OCI-LY7 (cell line): ENCODE results near the gene EPHA10. TPM values are rescaled to one million over a fixed set of nuclear protein-coding genes. Genes with fewer than 3 reads are reported as not detected.

Source experiments
- BruUV-seq: library from RNA; stranded (reverse); fragments of 400-500 nt; replicated peaks from 2 replicates; lab custom pipeline; 2021; lab: Mats Ljungman, UMichigan
- CTCF ChIA-PET: fragments of 300-600 bp; sonication (Branson Sonifier 250); formaldehyde crosslinking; loops from one replicate; lab custom pipeline; 2022; ENCODE audit warnings: antibody characterized with exemption; ENCODE audit not compliant: unreplicated experiment; lab: Charles Lee
- POLR2A ChIA-PET: fragments of 300-600 bp; sonication (Branson Sonifier 250); formaldehyde crosslinking; loops from one replicate; lab custom pipeline; 2022; ENCODE audit warnings: antibody characterized with exemption; lab: Charles Lee
- DNase-seq: peaks from one replicate; pipeline ENCODE4 v3.0.0-alpha.2; 2015; ENCODE audit warnings: low spot score
- H2AFZ ChIP-seq: fragments of 200-600 bp; sonication (generic), shearing (Covaris generic); 2 replicates; pipeline ENCODE4 v1.6.1; 2014; ENCODE audit warnings: mild to moderate bottlenecking, antibody characterized with exemption, low read length, moderate library complexity
- H3K27ac ChIP-seq: fragments of 200-600 bp; sonication (generic); 2 replicates; pipeline ENCODE4 v1.5.1; 2014; ENCODE audit warnings: mixed run types, low read depth, mild to moderate bottlenecking, moderate library complexity, low read length, inconsistent platforms; ENCODE audit not compliant: poor library complexity, severe bottlenecking
- H3K36me3 ChIP-seq: fragments of 200-600 bp; sonication (generic); 2 replicates; pipeline ENCODE4 v1.6.1; 2014; ENCODE audit warnings: mild to moderate bottlenecking, antibody characterized with exemption, low read length, moderate library complexity, mixed read lengths; ENCODE audit not compliant: insufficient read depth
- H3K4me1 ChIP-seq: fragments of 200-600 bp; sonication (generic); 2 replicates; pipeline ENCODE4 v1.5.1; 2014; ENCODE audit warnings: mild to moderate bottlenecking, low read length; ENCODE audit not compliant: insufficient read depth, poor library complexity, severe bottlenecking
- H3K4me2 ChIP-seq: fragments of 200-600 bp; sonication (generic); 2 replicates; pipeline ENCODE4 v1.6.1; 2014; ENCODE audit warnings: mild to moderate bottlenecking, low read length
- H3K4me3 ChIP-seq: fragments of 200-600 bp; sonication (generic); 2 replicates; pipeline ENCODE4 v1.5.1; 2014; ENCODE audit warnings: mild to moderate bottlenecking, low read depth, low read length; ENCODE audit not compliant: poor library complexity, severe bottlenecking
- H3K79me2 ChIP-seq: fragments of 200-600 bp; sonication (generic); 2 replicates; pipeline ENCODE4 v1.6.1; 2016; ENCODE audit warnings: low read depth, mild to moderate bottlenecking, low read length, moderate library complexity, mixed read lengths; ENCODE audit not compliant: insufficient read depth
- H3K9me2 ChIP-seq: fragments of 200-600 bp; sonication (generic); 2 replicates; pipeline ENCODE4 v1.6.1; 2016; ENCODE audit warnings: mild to moderate bottlenecking, low read length, mixed read lengths; ENCODE audit not compliant: insufficient read depth
- H3K9me3 ChIP-seq: fragments of 200-600 bp; sonication (generic); 2 replicates; pipeline ENCODE4 v1.6.1; 2014; ENCODE audit warnings: mild to moderate bottlenecking, mixed run types, low read length, mixed read lengths
- H4K20me1 ChIP-seq: fragments of 200-600 bp; sonication (generic); 2 replicates; pipeline ENCODE4 v1.6.1; 2014; ENCODE audit warnings: mild to moderate bottlenecking, antibody characterized with exemption, low read length, moderate library complexity, mixed read lengths; ENCODE audit not compliant: insufficient read depth
- CTCF ChIP-seq: fragments of 200-600 bp; sonication (generic); conservative IDR thresholded peaks from 2 replicates; pipeline ENCODE4 v1.5.1; 2014; ENCODE audit warnings: mild to moderate bottlenecking, antibody characterized with exemption, low read length, moderate library complexity, mixed read lengths
- EZH2phosphoT487 ChIP-seq: fragments of 200-600 bp; sonication (generic); IDR thresholded peaks from 2 replicates; pipeline ENCODE4 v1.6.1; 2018; ENCODE audit warnings: low read depth, borderline replicate concordance, mild to moderate bottlenecking, mixed run types, antibody characterized with exemption, low read length, moderate library complexity, mixed read lengths
- intact Hi-C: fragments of 100-400 bp; cut with micrococcal nuclease; formaldehyde crosslinking; loops from one replicate; pipeline ENCODE4 v1.10.0; 2022; ENCODE audit not compliant: unreplicated experiment
- total RNA-seq, 2 experiments: library from RNA; depleted of rRNA in 1 of 2; stranded (reverse); fragments of >200 nt in 1 of 2; shearing (Covaris generic) in 1 of 2; gene quantifications; 2 replicates each; pipeline ENCODE4 v1.2.3, GENCODE V29; 2014 to 2022

The EPHA10 gene
- total RNA-seq, 2 experiments from 2014 or later, result not detected

DNA sequence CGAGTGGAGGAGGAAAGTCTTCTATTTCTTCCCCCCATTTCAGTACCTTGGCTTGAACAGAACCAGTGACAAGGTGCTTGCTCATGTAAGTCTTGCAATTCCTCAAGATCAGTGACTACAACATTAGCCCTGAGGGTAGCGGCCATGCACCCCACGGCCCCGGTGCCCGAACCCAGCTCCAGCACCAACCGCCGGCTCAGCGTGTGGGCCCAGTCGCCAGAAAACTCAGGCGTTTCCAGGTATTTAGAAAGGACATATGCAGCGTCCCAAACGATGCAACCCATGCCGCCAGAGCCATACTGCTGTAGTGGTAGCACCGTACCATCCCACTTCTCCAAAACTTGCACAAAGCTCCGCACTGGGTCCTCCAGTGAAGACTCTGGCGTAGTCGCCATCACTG is 17.6 kb upstream of the EPHA10 start:
- DNase-seq, result no peak
- Histone ChIP-seq H2AFZ (no peak overlapping the region), H3K36me3 (no peaks in the 10 kb centered on the region), H3K9me3 (no peaks in the 10 kb centered on the region), H3K79me2 (no peaks in the 10 kb centered on the region), H3K4me1 (no peaks in the 10 kb centered on the region), H4K20me1 (no peaks in the 10 kb centered on the region), H3K4me3 (no peak overlapping the region), H3K4me2 (no peak overlapping the region), H3K27ac (no peak overlapping the region), H3K9me2 (no peaks in the 10 kb centered on the region)
- no peak for TF ChIP-seq EZH2phosphoT487
- no peak for TF ChIP-seq CTCF
- intact Hi-C loops, result no loop called here
- ChIA-PET POLR2A (interaction anchor here (0.6 kb wide), 1 partner anchor 87 kb away, joined by 5 read pairs; no protein-coding TSS in a partner anchor), CTCF (no interaction called here)
- BruUV-seq, result no TSS peak

DNA sequence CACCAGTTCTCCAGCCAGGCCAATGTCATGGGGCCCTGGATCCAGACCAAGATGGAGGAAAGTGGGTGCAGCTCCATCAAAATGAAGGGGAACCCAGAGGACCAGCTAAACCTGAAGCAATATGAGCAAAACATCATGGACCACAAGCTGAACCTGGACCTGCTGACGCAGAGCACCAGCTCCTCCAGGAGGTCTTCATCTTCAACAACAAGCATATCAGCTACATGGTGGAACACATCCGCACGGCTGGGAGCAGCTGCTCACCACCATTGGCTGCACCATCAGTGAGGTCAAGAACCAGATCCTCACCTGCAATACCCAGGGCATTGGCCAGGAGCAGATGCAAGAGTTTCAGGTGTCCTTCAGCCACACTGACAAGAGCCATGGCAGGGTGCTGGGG is 13.7 kb upstream of the EPHA10 start:
- no peak overlapping the region for H3K27ac ChIP-seq
- CTCF ChIA-PET, result no interaction called here

More for the DNA sequence above, 13.7 kb upstream of the EPHA10 start:
- BruUV-seq, result no TSS peak
- Histone ChIP-seq H3K4me2 (no peak overlapping the region), H3K79me2 (no peaks in the 10 kb centered on the region), H2AFZ (no peak overlapping the region), H3K4me1 (no peaks in the 10 kb centered on the region), H3K4me3 (no peak overlapping the region), H4K20me1 (no peaks in the 10 kb centered on the region), H3K9me3 (no peaks in the 10 kb centered on the region), H3K9me2 (no peaks in the 10 kb centered on the region), H3K36me3 (no peaks in the 10 kb centered on the region)
- POLR2A ChIA-PET, result interaction anchor here (0.7 kb wide), 1 partner anchor 72 kb away, joined by 4 read pairs; no protein-coding TSS in a partner anchor
- intact Hi-C loops, result no loop called here
- TF ChIP-seq EZH2phosphoT487, result no peak
- TF ChIP-seq CTCF, result no peak
- DNase-seq, result no peak
